HG02884 (cell line): ENCODE results near the gene XYLT1.

Experiments
- ATAC-seq: cut with Tn5 transposase; IDR thresholded peaks from one replicate; pipeline ENCODE4 v1.9.1; 2021; ENCODE audit warnings: mild to moderate bottlenecking, moderate library complexity; ENCODE audit not compliant: unreplicated experiment

Gene XYLT1

GRCh38 chr16:17362946-17363345 lies 107.8 kb downstream of the XYLT1 start:
- ATAC-seq = no peak

- no peak for ATAC-seq
Observed at GRCh38 chr16:17362183-17362582, 108.6 kb downstream of the XYLT1 start.

GRCh38 chr16:17360693-17361122 lies 110.1 kb downstream of the XYLT1 start:
- ATAC-seq = no peak

GRCh38 chr16:17359788-17360390 lies 110.9 kb downstream of the XYLT1 start:
- peak; percentile 53 for ATAC-seq

GRCh38 chr16:17358846-17359245 lies 111.9 kb downstream of the XYLT1 start:
- ATAC-seq = no peak

GRCh38 chr16:17358355-17358754 lies 112.4 kb downstream of the XYLT1 start:
- no peak for ATAC-seq

GRCh38 chr16:17357307-17358062 lies 113.3 kb downstream of the XYLT1 start:
- ATAC-seq = no peak

GRCh38 chr16:17356243-17356933 lies 114.4 kb downstream of the XYLT1 start:
- ATAC-seq = no peak

- no peak for ATAC-seq
Observed at GRCh38 chr16:17354685-17355084, 116.1 kb downstream of the XYLT1 start.

- ATAC-seq = no peak
Observed at GRCh38 chr16:17354141-17354601, 116.6 kb downstream of the XYLT1 start.

- no peak for ATAC-seq
Observed at GRCh38 chr16:17353561-17353960, 117.2 kb downstream of the XYLT1 start.

- ATAC-seq = no peak
Observed at GRCh38 chr16:17351441-17352035, 119.2 kb downstream of the XYLT1 start.

GRCh38 chr16:17350207-17350606 lies 120.6 kb downstream of the XYLT1 start:
- ATAC-seq = no peak

- no peak for ATAC-seq
Observed at GRCh38 chr16:17348826-17349225, 121.9 kb downstream of the XYLT1 start.

GRCh38 chr16:17348042-17348783 lies 122.5 kb downstream of the XYLT1 start:
- ATAC-seq = no peak

GRCh38 chr16:17347624-17348023 lies 123.1 kb downstream of the XYLT1 start:
- ATAC-seq = no peak

GRCh38 chr16:17346621-17347569 lies 123.9 kb downstream of the XYLT1 start:
- ATAC-seq = no peak

- ATAC-seq = no peak
Observed at GRCh38 chr16:17345043-17345442, 125.7 kb downstream of the XYLT1 start.

GRCh38 chr16:17343728-17344127 lies 127.0 kb downstream of the XYLT1 start:
- no peak for ATAC-seq

- ATAC-seq = no peak
Observed at GRCh38 chr16:17343028-17343427, 127.7 kb downstream of the XYLT1 start.
